SK-N-SH (cell line): Measurements from ENCODE around the gene NSUN5.

ENCODE experiments used
- EP300 ChIP-seq, 2 experiments: IDR thresholded peaks; 2 replicates each; pipeline versions ENCODE4 v1.4.0 to v1.6.1; 2012; ENCODE audit warnings: borderline replicate concordance in 1 of 2, low read depth in 1 of 2, low read length in 1 of 2
- GABPA ChIP-seq: IDR thresholded peaks from 2 replicates; pipeline ENCODE4 v1.4.0; 2012; ENCODE audit warnings: low read depth, mild to moderate bottlenecking
- MXI1 ChIP-seq: IDR thresholded peaks from 2 replicates; pipeline ENCODE4 v1.6.1; 2012; ENCODE audit warnings: mild to moderate bottlenecking, low read depth, low read length, improper control_type of control experiment
- POLR2AphosphoS5 ChIP-seq: IDR thresholded peaks from 2 replicates; pipeline ENCODE4 v1.6.1; 2012; ENCODE audit warnings: low read depth, low read length
- RFX5 ChIP-seq: IDR thresholded peaks from 2 replicates; pipeline ENCODE4 v1.6.1; 2012; ENCODE audit warnings: mild to moderate bottlenecking, improper control_type of control experiment, low read length
- SMC3 ChIP-seq: IDR thresholded peaks from 2 replicates; pipeline ENCODE4 v1.6.1; 2012; ENCODE audit warnings: low read depth, low read length, improper control_type of control experiment
- TAF1 ChIP-seq: IDR thresholded peaks from 2 replicates; pipeline ENCODE4 v1.6.1; 2012; ENCODE audit warnings: low read depth, mild to moderate bottlenecking, low read length, moderate library complexity, borderline replicate concordance
- TF ChIP-seq, protein P1 (sequence below): fragments of 200-600 bp; sonication (generic); IDR thresholded peaks from 2 replicates; pipeline ENCODE4 v1.6.1; 2017; ENCODE audit warnings: antibody characterized with exemption, mild to moderate bottlenecking, moderate library complexity
- TF ChIP-seq, protein P2 (sequence below): IDR thresholded peaks from 2 replicates; pipeline ENCODE4 v1.4.0; 2012; ENCODE audit warnings: low read depth

DNA sequence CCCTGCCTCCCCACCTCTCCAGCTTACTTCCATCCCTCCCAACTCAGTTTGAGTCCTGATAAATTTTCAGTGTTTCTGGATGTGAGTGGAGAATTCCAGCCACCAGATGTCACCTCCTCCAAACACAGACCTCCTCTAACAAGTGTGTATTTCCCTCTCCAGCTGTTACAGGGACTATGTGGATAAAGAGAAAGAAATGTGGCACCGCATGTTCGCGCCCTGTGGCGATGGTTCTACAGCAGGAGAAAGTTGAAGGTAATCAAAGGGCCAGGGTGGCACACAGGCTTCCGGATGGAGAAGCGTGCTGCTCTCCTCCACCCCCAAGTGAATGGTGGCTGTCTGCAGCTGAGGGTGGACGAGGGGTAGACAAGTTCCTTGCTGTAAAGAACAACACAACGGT lies 34.0 kb upstream of the NSUN5 start:
- no peak for TF ChIP-seq POLR2AphosphoS5
- TF ChIP-seq RFX5 = no peak
- TF ChIP-seq, protein P1, sequence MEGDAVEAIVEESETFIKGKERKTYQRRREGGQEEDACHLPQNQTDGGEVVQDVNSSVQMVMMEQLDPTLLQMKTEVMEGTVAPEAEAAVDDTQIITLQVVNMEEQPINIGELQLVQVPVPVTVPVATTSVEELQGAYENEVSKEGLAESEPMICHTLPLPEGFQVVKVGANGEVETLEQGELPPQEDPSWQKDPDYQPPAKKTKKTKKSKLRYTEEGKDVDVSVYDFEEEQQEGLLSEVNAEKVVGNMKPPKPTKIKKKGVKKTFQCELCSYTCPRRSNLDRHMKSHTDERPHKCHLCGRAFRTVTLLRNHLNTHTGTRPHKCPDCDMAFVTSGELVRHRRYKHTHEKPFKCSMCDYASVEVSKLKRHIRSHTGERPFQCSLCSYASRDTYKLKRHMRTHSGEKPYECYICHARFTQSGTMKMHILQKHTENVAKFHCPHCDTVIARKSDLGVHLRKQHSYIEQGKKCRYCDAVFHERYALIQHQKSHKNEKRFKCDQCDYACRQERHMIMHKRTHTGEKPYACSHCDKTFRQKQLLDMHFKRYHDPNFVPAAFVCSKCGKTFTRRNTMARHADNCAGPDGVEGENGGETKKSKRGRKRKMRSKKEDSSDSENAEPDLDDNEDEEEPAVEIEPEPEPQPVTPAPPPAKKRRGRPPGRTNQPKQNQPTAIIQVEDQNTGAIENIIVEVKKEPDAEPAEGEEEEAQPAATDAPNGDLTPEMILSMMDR = peak; percentile 65
- TF ChIP-seq GABPA = no peak
- TF ChIP-seq SMC3 = peak; percentile 70
- peak; percentile 33; the same call in 1 of the 2 replicates for TF ChIP-seq MXI1
- TF ChIP-seq EP300 (IDR thresholded peaks at IDR 0.05; ENCODE audit: borderline replicate concordance in 1 of 2, low read depth in 1 of 2, low read length in 1 of 2) = no peak
- TF ChIP-seq, protein P2, sequence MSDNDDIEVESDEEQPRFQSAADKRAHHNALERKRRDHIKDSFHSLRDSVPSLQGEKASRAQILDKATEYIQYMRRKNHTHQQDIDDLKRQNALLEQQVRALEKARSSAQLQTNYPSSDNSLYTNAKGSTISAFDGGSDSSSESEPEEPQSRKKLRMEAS = no peak
- no peak for TF ChIP-seq TAF1
